ENCODE data around the gene ZNF716. TPM values are rescaled to one million over a fixed set of nuclear protein-coding genes. Genes with fewer than 3 reads are reported as not detected.
"Not testable (repeated sequence)": the region's sequence is repeated elsewhere in the genome, so short reads cannot be mapped to it uniquely, and the experiment has no call there.

ZNF716 gene
- total RNA-seq, 1 experiment from 2014 or later, result not detected

DNA sequence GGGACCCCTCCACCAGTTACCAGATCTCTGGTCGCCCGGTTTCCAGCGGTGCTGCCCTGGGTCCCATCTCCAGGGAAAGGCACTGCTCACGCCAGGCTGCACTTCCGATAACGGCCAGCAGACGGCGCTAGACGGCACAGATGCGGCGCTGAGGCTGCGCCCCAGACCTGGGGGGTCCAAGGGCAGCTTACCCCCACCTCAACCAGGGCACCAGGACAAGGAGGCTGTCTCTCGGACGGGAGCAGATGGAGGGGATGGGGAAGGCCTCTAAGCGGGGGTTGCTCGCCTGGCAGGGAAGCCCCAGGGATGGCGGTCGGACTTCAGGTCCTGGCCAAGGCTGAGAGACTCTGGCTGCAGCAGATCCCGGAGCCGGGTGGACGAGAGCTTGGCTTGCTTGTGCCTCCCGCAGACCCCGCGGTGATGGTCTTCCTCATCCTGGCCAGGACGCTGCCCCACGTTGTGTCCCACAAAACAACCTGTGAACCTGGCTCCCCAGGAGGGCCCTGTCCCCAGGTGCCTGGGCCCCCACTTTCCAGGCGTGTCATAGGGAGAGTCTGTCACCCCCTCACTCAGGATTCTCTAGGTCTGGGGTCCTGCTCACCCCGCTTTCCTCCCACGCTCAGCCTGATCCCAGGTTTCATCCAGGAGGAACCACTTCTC, 23.9 kb upstream of the ZNF716 start:
- DNase-seq (ENCODE audit: low spot score), result no peak

DNA sequence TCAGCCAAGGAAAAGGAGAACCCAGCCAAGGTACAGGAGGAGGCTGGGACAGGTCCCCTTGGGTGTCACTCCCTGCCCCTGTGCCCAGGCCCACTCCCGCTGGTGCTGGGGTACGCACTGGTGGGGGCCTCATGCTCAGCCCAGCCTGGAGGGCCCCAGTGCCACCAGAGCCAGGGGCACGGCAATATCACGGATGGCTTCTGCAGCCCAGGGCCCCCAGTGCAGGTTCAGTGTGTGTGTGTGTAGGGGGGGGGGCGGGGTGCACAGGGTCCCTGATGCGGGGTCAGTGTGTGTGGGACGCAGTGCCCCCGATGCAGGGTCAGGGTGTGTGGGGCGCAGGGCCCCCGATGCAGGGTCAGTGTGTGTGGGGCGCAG, 23.4 kb upstream of the ZNF716 start:
- DNase-seq (ENCODE audit: low spot score), result no peak

DNA sequence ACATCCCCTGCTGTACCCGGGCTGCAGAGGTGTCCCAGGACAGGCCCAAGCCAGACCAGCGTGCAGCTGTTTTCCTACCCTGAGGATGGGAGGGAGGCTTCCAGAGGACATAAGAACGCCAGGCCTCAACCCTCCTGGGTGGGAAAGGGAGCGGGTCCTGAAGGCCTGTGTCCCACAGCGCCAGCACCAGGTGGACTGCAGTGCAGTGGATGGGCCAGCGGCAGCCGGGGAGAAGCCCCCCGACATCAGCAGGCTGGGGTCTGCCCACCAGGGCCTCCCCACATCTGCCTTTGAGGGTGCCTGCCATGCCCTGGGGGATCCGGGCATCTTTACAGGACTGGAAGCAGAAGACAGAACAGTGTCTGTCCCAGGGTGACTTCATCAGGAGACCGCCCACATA, 22.8 kb upstream of the ZNF716 start:
- no peak for DNase-seq (ENCODE audit: low spot score)

DNA sequence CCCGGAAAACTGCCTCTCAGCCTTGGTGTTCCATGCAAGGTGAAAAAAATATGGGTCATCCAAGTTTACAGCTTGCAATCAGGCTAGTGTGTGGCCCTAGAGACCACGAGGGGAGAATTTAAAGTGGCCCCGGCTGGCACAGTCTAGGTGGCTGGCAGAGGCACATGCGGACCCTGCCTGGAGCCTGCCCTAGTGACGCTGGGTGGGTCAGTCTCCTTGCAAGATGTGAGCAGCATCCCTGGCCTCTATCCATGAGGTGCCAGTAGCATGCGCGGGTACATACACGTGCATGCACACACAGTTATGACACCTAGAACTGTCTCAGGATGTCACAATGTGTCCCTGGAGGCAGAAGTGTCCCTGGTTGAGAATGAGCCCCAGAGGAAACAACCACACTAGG, 22.4 kb upstream of the ZNF716 start:
- DNase-seq (ENCODE audit: low spot score), result no peak

DNA sequence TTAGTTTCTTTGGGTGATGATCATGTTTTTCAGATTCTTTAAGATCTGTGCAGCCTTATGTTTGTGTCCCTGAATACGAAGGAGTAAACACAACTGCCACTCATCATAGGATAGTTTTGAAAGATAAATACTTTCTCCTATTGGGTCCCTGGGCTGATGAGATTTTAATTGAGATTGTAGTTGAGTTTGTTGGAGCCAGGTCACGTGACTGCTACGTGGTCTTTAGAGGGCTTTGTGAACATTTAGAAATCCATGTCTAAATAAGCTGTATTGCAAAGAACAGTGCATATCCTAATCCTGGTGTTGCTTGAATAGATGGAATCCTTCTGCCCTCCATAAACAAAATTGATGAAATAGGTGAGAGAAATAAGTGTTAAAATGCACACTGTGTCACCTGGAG, 17.4 kb upstream of the ZNF716 start:
- DNase-seq (ENCODE audit: low spot score), result no peak

DNA sequence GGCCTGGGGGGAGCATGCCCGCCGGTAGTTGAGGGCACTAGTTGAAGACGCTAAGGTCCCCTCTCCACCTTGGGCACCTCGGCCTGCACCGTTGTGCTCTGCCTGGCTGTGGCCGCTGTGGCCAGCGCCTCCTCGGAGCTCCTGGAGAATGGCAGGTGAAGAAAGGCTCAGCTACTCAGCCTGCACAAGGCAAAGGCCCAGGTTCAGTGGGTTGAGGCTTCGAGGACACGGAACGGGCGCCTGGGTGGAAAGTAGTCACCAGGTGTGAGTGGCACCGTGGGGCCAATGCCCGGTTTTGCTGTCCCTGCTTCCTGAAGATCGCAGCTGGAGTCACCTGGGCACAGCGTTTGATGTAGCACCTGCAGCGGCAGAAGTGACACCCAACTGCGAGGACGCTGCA, 12.4 kb upstream of the ZNF716 start:
- DNase-seq (ENCODE audit: low spot score), result no peak

DNA sequence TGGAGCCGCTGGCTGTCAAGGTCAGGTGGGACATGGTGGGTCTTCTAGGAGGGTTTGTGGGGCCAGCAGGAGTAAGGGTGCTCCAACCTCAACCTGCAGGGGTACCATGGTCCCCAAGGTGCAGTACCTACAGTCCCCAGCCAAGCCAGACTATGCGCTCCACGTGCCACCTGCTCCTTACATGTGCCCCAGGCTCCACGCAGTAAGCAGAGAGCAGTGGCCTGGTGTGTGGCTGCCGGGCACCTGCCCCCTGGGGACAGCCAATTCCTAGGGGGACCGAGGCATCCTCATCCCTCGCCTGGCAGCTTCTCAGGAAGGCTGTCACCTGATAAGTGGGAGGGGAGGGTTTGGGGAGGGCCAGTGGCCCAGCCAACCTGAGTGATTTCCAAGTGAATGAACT, 11.7 kb upstream of the ZNF716 start:
- DNase-seq (ENCODE audit: low spot score), result no peak

DNA sequence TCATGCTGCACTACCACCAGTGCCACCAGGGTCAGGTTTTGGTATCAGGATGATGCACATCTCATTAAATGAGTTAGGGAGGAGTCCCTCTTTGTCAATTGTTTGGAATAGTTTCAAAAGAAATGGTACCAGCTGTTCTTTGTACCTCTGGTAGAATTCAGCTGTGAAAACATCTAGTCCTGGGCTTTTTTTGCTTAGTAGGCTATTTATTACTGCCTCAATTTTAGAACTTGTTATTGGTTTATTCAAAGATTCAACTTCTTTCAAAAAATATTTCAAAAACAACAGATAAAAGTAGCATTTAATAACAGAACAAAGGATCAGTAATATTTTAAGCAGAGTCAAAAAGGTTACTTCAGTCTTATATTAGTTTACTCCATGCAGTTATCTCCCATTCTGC, 6.4 kb upstream of the ZNF716 start:
- DNase-seq (ENCODE audit: low spot score), result no peak

DNA sequence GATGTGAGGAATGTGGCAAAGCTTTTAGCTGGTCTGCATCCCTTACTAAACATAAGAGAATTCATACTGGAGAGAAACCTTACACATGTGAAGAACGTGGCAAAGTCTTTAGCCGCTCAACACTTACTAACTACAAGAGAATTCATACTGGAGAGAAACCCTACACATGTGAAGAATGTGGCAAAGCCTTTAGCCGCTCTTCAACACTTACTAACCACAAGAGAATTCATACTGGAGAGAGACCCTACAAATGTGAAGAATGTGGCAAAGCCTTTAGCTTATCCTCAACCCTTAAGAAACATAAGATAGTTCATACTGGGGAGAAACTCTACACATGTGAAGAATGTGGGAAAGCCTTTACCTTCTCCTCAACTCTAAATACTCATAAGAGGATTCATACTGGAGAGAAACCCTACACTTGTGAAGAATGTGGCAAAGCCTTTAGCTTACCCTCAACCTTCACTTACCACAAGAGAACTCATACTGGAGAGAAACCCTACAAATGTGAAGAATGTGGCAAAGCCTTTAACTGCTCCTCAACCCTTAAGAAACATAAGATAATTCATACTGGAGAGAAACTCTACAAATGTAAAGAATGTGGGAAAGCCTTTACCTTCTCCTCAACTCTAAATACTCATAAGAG, 19.3 kb downstream of the ZNF716 start:
- DNase-seq (ENCODE audit: low spot score), result not testable (repeated sequence)

DNA sequence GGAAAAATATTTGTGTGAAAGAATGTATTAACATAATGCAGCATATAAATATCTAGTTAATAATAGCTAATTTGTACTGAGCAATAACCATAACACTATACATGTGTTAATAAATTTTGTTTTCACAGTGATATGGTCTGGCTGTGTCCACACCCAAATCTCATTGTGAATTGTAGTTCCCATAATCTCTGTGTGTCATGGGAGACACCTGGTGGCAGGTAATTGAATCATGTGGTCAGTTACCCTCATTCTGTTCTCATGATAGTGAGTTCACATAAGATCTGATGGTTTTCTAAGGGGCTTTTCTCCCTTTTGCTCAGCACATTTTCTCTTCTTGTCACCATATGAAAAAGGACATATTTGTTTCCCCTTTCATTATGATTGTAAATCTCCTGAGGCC, 30.3 kb downstream of the ZNF716 start:
- DNase-seq (ENCODE audit: low spot score), result not testable (repeated sequence)

DNA sequence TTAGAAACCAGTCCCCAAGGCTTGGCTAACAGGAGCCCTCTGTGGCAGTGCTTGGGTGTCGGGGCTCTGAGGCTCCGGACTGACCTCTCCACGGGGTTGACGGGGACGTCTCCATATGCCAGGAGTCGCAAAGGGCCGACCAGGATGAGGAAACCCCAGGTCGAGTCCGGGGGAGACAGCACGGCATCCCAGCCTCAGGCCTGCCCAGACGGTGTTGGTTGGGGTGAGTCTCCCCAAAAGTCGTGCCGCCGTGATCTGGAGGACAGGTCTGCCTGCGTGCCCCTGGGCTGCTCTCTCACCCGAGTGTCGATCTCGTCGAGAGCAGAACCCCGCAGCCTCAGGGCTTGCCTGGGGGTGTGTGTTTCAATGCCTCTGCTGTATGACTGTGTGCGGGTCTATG, 35.0 kb downstream of the ZNF716 start:
- not testable (repeated sequence) for DNase-seq (ENCODE audit: low spot score)

DNA sequence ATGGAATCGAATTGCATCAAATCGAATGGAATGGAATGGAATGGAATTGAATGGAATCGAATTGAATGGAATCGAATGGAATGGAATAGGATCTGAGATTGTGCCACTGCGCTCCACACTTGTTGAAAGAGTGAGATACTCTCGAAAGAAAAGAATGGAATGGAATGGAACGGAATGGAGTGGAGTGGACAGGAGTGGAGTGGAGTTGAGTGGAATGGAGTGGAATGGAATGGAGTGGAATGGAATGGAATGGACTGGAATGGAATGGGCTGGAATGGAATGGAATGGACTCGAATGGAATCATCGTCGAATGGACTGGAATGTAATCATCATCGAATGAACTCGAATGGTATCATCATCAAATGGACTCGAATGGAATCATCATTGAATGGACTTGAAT, 38.0 kb downstream of the ZNF716 start:
- DNase-seq (ENCODE audit: low spot score), result no peak

DNA sequence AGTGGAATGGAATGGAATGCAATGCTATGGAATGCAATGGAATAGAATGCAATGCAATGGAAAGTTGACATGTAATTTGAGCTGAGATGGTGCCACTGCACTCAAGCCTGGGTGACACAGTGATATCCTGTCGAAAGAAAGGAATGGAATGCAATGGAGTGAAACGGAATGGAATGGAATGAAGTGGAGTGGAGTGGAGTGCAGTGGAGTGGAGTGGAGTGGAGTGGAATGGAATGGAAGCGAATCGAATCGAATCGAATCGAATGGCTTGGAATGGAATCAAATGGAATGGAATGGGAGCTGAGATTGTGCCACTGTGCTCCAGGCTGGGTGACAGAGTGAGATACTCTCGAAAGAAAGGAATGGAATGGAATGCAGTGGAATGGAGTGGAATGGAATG, 45.1 kb downstream of the ZNF716 start:
- DNase-seq (ENCODE audit: low spot score), result not testable (repeated sequence)

DNA sequence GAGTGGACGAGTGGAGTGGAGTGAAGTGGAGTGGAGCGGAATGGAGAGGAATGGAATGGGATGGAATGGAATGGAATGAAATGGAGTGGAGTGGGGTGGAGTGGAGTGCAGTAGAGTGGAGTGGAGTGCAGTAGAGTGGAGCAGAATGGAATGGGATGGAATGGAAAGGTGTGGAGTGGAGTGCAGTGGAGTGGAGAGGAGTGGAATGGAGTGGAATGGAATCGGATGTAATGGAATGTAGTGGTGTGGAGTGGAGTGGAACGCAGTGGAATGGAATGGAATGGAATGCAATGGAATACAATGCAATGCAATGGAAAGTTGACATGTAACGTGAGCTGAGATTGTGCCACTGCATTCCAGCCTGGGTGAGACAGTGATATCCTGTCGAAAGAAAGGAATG, 46.4 kb downstream of the ZNF716 start:
- no peak for DNase-seq (ENCODE audit: low spot score)

DNA sequence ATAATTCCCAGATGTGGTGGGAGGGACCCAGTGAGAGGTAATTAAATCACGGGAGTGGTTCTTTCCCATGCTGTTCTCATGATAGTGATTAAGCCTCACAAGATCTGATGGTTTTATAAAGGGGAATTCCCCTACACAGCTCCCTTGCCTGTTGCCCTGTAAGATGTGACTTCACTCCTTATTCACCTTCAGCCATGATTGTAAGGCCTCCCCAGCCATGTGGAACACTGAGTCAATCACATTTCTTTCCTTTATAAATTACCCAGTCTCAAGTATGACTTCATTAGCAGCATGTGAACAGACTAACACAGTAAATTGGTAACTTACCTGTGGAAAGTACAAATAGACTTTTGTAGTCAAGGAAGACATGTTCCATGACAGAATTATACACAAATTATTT, 55.2 kb downstream of the ZNF716 start:
- DNase-seq (ENCODE audit: low spot score), result no peak

Measured in A172 (cell line).